ENCODE data around the gene GALT. TPM values are rescaled to one million over a fixed set of nuclear protein-coding genes. Genes with fewer than 3 reads are reported as not detected.

GALT gene
- total RNA-seq, 4 donors from 2014 or later = 111 to 310 (median 185) TPM

DNA sequence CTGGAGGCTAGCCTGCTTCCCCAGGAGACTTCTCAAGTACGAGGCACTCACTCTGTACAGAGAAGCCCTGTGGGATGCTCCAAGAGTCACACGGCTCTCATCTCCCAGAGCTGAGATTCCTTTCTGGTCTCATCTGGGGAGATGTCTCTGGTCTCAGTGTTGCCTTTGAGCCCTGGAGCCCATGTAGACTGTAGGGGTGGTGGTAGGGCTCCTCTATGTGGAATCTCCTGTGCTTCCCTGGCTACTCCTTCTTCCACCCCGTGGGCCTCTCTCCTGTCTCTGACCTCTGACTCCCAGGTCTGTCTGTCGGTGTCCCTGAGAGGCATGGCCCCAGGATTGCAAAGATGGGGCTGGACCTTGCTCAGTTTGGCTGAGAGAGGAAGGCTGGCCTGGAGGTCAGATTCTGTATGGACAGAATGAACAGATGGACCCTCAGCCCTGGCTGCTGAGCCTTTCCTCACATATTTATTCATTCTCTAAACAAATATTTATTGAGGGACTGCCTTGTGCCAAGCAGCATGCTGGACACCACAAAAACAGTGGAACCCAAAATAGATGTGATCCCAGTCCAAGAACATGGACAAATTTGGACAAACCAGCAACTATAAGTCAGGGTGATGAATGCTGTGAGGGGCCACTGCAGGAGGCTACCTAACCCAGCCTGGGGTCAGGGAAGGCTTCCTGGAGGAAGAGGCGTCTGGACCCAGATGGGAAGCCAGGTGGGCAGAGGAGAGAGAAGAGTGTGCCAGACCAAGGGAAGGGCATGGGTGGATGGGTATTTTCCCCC lies 42.0 kb downstream of the GALT start:
- H3K9me3 ChIP-seq = no peaks in the 10 kb centered on the region
- no peaks in the 10 kb centered on the region for H3K36me3 ChIP-seq
- peak overlapping the region in 1 of 4 donors; percentile 38 for H3K27ac ChIP-seq
- peaks cover 0 to 5% (median 0%) of the 10 kb centered on the region in 4 donors for H3K4me1 ChIP-seq
- no peak for TF ChIP-seq POLR2A (IDR thresholded peaks at IDR 0.05)
- TF ChIP-seq CTCF (IDR thresholded peaks at IDR 0.05) = no peak
- no peak for DNase-seq
- no peaks in the 10 kb centered on the region for H3K27me3 ChIP-seq
- no peak overlapping the region for H3K4me3 ChIP-seq

- TF ChIP-seq POLR2A (IDR thresholded peaks at IDR 0.05) (no peak), CTCF (IDR thresholded peaks at IDR 0.05) (no peak)
- Histone ChIP-seq H3K4me3 (no peak overlapping the region), H3K27ac (peak overlapping the region in 1 of 4 donors; percentile 38), H3K27me3 (no peaks in the 10 kb centered on the region), H3K9me3 (no peaks in the 10 kb centered on the region), H3K4me1 (peaks cover 0 to 5% (median 0%) of the 10 kb centered on the region in 4 donors), H3K36me3 (no peaks in the 10 kb centered on the region)
- no peak for DNase-seq
Measured at GRCh38 chr9:34689116-34689470, 42.6 kb downstream of the GALT start.

DNA sequence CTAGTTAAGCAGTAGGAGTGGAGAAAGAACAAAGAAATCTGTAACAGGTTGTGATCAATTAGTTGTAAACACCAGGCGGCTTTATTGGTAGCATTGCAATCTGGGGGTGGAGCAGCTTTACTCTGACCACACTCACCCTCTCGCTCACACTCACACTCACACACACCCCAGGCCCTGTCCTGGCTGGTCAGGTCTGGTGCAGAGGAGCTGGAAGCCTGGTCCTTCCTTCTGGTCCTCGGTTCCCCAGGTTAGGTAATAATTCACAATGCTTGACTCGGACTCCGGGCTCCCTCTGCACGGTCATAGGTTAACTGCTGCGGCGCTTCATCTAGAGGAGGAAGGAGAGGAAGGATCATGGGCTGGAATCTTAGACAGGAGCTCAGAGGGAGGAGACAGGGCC lies 43.0 kb downstream of the GALT start:
- no peak for DNase-seq

DNA sequence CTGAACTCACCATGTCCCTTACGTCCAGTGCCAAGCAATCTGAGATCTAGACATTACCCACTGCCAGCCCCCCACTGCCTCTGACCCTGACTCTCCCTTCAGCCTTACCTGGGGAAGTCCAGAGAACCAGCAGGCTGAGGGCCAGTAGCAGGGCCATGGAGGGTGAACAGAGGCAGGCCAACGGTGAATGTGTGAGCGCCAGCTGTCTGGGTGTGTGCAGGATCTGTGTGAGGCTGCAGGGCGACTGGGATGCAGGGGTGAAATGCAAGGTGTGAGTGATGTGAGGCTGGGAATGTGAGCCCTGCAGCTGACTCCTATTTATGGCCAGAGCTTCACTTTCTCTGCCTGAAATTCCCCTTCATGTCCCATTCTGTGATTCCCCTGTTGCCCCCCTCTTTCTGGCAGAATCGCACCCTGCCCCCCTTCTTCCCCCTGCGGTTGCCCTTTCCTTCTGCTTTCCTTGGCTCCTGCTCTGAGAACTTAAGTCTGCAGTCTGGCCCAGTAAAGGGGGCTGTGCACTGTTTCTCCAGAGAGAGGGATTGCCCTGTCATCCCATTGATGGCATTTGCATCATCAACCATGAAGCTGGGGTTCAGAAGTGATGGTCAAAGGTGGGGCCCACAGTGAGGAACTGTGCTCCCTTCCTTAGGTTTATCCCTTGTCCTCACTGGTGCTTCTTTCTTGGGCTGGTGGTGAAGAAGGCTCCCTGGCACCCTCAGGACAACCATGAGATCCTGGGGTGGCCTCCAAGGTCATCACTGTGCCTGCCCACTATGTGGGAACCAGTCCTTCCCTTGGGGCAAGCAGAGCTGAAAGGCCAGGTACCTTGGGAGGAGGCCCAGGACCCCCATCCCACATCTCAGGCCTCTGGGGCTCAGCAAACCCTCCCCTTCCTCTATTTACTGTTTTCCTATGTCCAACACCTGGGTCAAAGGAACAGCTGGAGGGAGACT lies 44.8 kb downstream of the GALT start, which contains the start of gene CCL19:
Gene CCL19, minus strand, starts transcription at position 294 of the 953 bp plus-strand sequence. Its CDS starts 137 bp downstream, at position 157.
- Histone ChIP-seq H3K9me3 (no peaks in the 10 kb centered on the region), H3K36me3 (no peaks in the 10 kb centered on the region), H3K4me3 (no peak within 1 kb of the TSS), H3K27ac (peak within 1 kb of the TSS in 1 of 4 donors; percentile 42), H3K4me1 (peaks cover 0 to 5% (median 0%) of the 10 kb centered on the region in 4 donors), H3K27me3 (no peaks in the 10 kb centered on the region)
- TF ChIP-seq POLR2A (IDR thresholded peaks at IDR 0.05) = no peak
- no peak for TF ChIP-seq CTCF (IDR thresholded peaks at IDR 0.05)
- DNase-seq = no peak

More for the DNA sequence above, 43.0 kb downstream of the GALT start:
- Histone ChIP-seq H3K27ac (peak overlapping the region in 1 of 4 donors; percentile 38), H3K36me3 (no peaks in the 10 kb centered on the region), H3K27me3 (no peaks in the 10 kb centered on the region), H3K9me3 (no peaks in the 10 kb centered on the region), H3K4me1 (peaks cover 0 to 5% (median 0%) of the 10 kb centered on the region in 4 donors), H3K4me3 (no peak overlapping the region)
- no peak for TF ChIP-seq CTCF (IDR thresholded peaks at IDR 0.05)
- no peak for TF ChIP-seq POLR2A (IDR thresholded peaks at IDR 0.05)

DNA sequence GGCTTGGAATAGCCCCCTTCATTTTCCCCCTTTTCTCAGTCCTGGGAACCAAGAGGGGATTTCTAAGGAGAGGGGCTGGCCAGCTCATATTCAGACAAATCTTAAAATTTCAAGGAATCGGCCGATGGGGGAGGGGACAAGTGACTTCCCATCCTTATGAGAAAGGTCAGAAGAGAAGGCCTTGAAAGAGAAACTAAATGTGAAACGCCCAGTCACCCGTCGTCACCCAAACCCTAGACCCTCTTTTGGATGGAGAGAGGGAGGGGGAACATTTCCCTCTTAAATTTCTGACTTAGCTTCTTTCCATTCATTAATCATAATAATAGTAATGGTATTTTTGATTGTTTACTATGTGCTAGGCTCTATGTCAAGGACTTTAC lies 45.5 kb downstream of the GALT start:
- no peaks in the 10 kb centered on the region for H3K36me3 ChIP-seq
- H3K9me3 ChIP-seq = no peaks in the 10 kb centered on the region
- no peaks in the 10 kb centered on the region for H3K27me3 ChIP-seq
- peaks cover 0 to 5% (median 0%) of the 10 kb centered on the region in 4 donors for H3K4me1 ChIP-seq
- TF ChIP-seq POLR2A (IDR thresholded peaks at IDR 0.05) (no peak), CTCF (IDR thresholded peaks at IDR 0.05) (no peak)
- DNase-seq = no peak
- peak overlapping the region in 1 of 4 donors; percentile 42 for H3K27ac ChIP-seq
- no peak overlapping the region for H3K4me3 ChIP-seq
